GM12878 (cell line): ENCODE data around the gene LITAF. TPM values are rescaled to one million over a fixed set of nuclear protein-coding genes. Genes with fewer than 3 reads are reported as not detected.

Experiments used
- ATAC-seq: fragments of 200-7000 bp; cut with Tn5 transposase; 3 replicates; pipeline ENCODE4 v1.9.1; 2020; ENCODE audit warnings: mild to moderate bottlenecking, moderate library complexity
- BruUV-seq: library from RNA; stranded (reverse); fragments of 400-500 nt; replicated peaks from 2 replicates; lab custom pipeline; 2021; lab: Mats Ljungman, UMichigan
- CTCF ChIA-PET: fragments of 300-600 bp; sonication (Branson Sonifier 250); formaldehyde crosslinking; extraction: SDS; loops from one replicate; lab custom pipeline; 2021; ENCODE audit warnings: inconsistent platforms; lab: Yijun Ruan, JAX
- POLR2A ChIA-PET: fragments of 350-600 bp; formaldehyde crosslinking; extraction: SDS; loops from one replicate; lab custom pipeline; 2021; ENCODE audit warnings: inconsistent platforms; lab: Charles Lee
- RAD21 ChIA-PET: fragments of 300-600 bp; sonication (Branson Sonifier 250); formaldehyde crosslinking; loops from one replicate; lab custom pipeline; 2023; ENCODE audit warnings: antibody characterized with exemption; ENCODE audit not compliant: unreplicated experiment; lab: Charles Lee
- SMC1A ChIA-PET: fragments of 300-600 bp; sonication (Branson Sonifier 250); formaldehyde crosslinking; loops from one replicate; lab custom pipeline; 2023; ENCODE audit not compliant: unreplicated experiment, uncharacterized antibody; lab: Charles Lee
- DNase-seq: peaks from one replicate; pipeline ENCODE4 v3.0.0-alpha.2; 2011; ENCODE audit warnings: low read depth, low spot score
- FAIRE-seq: peaks from 3 replicates; lab custom pipeline; 2011; peaks lifted over from hg19 to GRCh38; lab: Jason Lieb, UNC
- H2AFZ ChIP-seq: 2 replicates; pipeline ENCODE4 v1.6.0; 2011; ENCODE audit warnings: low read depth, low read length, control low read depth; ENCODE audit not compliant: control insufficient read depth
- H3K27ac ChIP-seq: 2 replicates; pipeline ENCODE4 v1.5.1; 2011; ENCODE audit warnings: control low read depth; ENCODE audit not compliant: control insufficient read depth, insufficient read depth
- H3K27me3 ChIP-seq, 2 experiments: replicated peaks in 1 of 2; 2 replicates each; pipeline versions ENCODE4 v1.6.0 to v1.6.1; 2011; ENCODE audit warnings: low read length in 1 of 2; ENCODE audit not compliant: control insufficient read depth in 2 of 2, insufficient read depth in 2 of 2
- H3K36me3 ChIP-seq, 2 experiments: 2 replicates each; pipeline ENCODE4 v1.5.1; 2011; ENCODE audit warnings: low read length in 1 of 2; ENCODE audit not compliant: control insufficient read depth in 2 of 2, insufficient read depth in 2 of 2
- H3K4me1 ChIP-seq: 2 replicates; pipeline ENCODE4 v1.6.1; 2011; ENCODE audit warnings: mild to moderate bottlenecking, low read length, moderate library complexity, mixed read lengths; ENCODE audit not compliant: control insufficient read depth, insufficient read depth
- H3K4me2 ChIP-seq: 2 replicates; pipeline ENCODE4 v1.6.0; 2011; ENCODE audit warnings: control low read depth; ENCODE audit not compliant: control insufficient read depth, insufficient read depth
- H3K4me3 ChIP-seq: fragments of 200-600 bp; sonication (generic); 2 replicates; pipeline ENCODE4 v1.5.1; 2016
- H3K79me2 ChIP-seq: 2 replicates; pipeline ENCODE4 v1.6.0; 2011; ENCODE audit warnings: low read length; ENCODE audit not compliant: control insufficient read depth, insufficient read depth
- H3K9ac ChIP-seq: 2 replicates; pipeline ENCODE4 v1.8.0; 2011; ENCODE audit warnings: low read length, control low read depth, mixed read lengths; ENCODE audit not compliant: control insufficient read depth, insufficient read depth
- H3K9me3 ChIP-seq: replicated peaks from 3 replicates; pipeline ENCODE4 v1.5.1; 2011; ENCODE audit warnings: mild to moderate bottlenecking, low read length; ENCODE audit not compliant: control insufficient read depth, insufficient read depth
- H4K20me1 ChIP-seq: 2 replicates; pipeline ENCODE4 v1.6.0; 2011; ENCODE audit not compliant: control insufficient read depth, insufficient read depth
- BCL11A ChIP-seq: IDR thresholded peaks from 2 replicates; pipeline ENCODE4 v1.6.1; 2011; ENCODE audit warnings: low read depth, low read length
- CBX3 ChIP-seq: fragments of 200-600 bp; sonication (generic); IDR thresholded peaks from 2 replicates; pipeline ENCODE4 v1.6.1; 2016; ENCODE audit warnings: low read depth, borderline replicate concordance
- CBX5 ChIP-seq: sonication (generic); IDR thresholded peaks from 2 replicates; pipeline ENCODE4 v1.6.1; 2016; ENCODE audit warnings: low read depth, moderate library complexity, mild to moderate bottlenecking, inconsistent platforms
- CHD2 ChIP-seq: IDR thresholded peaks from 2 replicates; pipeline ENCODE4 v1.6.1; 2011; ENCODE audit warnings: low read depth, low read length, improper control_type of control experiment, borderline replicate concordance
- IRF4 ChIP-seq: IDR thresholded peaks from 2 replicates; pipeline ENCODE4 v1.6.1; 2011; ENCODE audit warnings: low read depth, low read length
- POLR2AphosphoS5 ChIP-seq: IDR thresholded peaks from 2 replicates; pipeline ENCODE4 v1.6.1; 2011; ENCODE audit warnings: mild to moderate bottlenecking, low read length, inconsistent platforms
- SMARCA5 ChIP-seq: fragments of 450-650 bp; IDR thresholded peaks from 2 replicates; pipeline ENCODE4 v1.6.1; 2017; ENCODE audit warnings: mild to moderate bottlenecking
- ZSCAN29 ChIP-seq: fragments of 450-650 bp; IDR thresholded peaks from 2 replicates; pipeline ENCODE4 v1.6.1; 2017; ENCODE audit warnings: mild to moderate bottlenecking, moderate library complexity
- WGBS: methylation state at CpG from one replicate; pipeline ENCODE4 v1.1.6; 2016; ENCODE audit warnings: low lambda C conversion rate; ENCODE audit not compliant: insufficient replicate concordance, insufficient coverage; ENCODE audit errors: missing lambda C conversion rate; 5-methylcytosine and 5-hydroxymethylcytosine counted together
- in situ Hi-C: fragments of 300-500 bp; cut with MboI; formaldehyde crosslinking; loops from 9 replicates; pipeline ENCODE4 v1.14.3; 2018; ENCODE audit warnings: mixed read lengths
- intact Hi-C: fragments of 100-400 bp; cut with micrococcal nuclease; formaldehyde crosslinking; loops from one replicate; pipeline ENCODE4 v1.14.2; 2022; ENCODE audit not compliant: unreplicated experiment
- polyA plus RNA-seq, 11 experiments: library from polyadenylated mRNA; depleted of rRNA in 4 of 11; unstranded in 6 of 11; stranded (reverse) in 5 of 11; fragments of >200 nt; fragmentation: Nextera tagmentation in 4 of 11; fragmentation: Illumina TruSeq in 1 of 11; extraction: Ambion mirVana in 4 of 11; extraction: Trizol in 1 of 11; gene quantifications; 1 replicate in 1 of 11; 2 replicates in 10 of 11; pipeline versions ENCODE4 v1.2.1 to v1.2.3, GENCODE V29; 2011 to 2016; ENCODE audit warnings: inconsistent platforms in 2 of 11, missing spikeins in 2 of 11, low read depth in 1 of 11
- total RNA-seq, 4 experiments: library from RNA; depleted of rRNA in 3 of 4; stranded (reverse); fragments of >200 nt in 3 of 4; fragmentation: Illumina TruSeq in 1 of 4; extraction: Trizol in 1 of 4; gene quantifications; 2 replicates each; pipeline versions ENCODE4 v1.2.1 to v1.2.3, GENCODE V29; 2013 to 2021
- TF ChIP-seq, protein P1 (sequence below): fragments of 450-650 bp; IDR thresholded peaks from 2 replicates; pipeline ENCODE4 v1.6.1; 2017; ENCODE audit warnings: antibody characterized with exemption, mild to moderate bottlenecking, moderate library complexity
- TF ChIP-seq, protein P2 (sequence below): fragments of 450-650 bp; IDR thresholded peaks from 2 replicates; pipeline ENCODE4 v1.6.1; 2017; ENCODE audit warnings: mild to moderate bottlenecking, moderate library complexity

Gene LITAF
- total and polyA plus RNA-seq, 10 of the 15 experiments (the other 5 are each of a cell fraction or from before 2014, with no cell fraction given) = 99.2 to 211 (median 147) TPM

DNA sequence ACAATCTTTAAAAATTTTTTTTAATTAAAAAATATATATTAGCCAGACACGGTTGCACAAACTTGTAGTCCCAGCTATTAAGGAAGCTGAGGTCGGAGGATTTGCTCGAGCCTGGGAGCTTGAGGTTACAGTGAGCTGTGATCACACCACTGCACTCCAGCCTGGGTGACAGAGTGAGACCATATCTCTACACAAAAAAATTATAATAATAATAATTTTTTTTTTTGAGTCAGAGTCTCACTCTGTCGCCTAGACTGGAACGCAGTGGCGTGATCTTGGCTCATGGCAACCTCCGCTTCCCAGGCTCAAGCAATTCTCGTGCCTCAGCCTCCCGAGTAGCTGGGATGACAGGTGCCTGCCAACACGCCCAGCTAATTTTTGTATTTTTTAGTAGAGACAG is 23.8 kb downstream of the LITAF start:
- ChIA-PET SMC1A (interaction anchor here (1.0 to 2.0 kb wide), 5 partner anchors 9 to 184 kb away, joined by 3 to 7 read pairs (median 4); no protein-coding TSS in a partner anchor), POLR2A (interaction anchor here (0.6 to 1.3 kb wide), 3 partner anchors 8 to 502 kb away, joined by 3 to 5 read pairs (median 3); no protein-coding TSS in a partner anchor), CTCF (interaction anchor here (0.6 to 1.6 kb wide), 6 partner anchors 20 to 1617 kb away, joined by 3 to 7 read pairs (median 4); no protein-coding TSS in a partner anchor), RAD21 (no interaction called here)
- H4K20me1 ChIP-seq = peaks cover 6% of the 10 kb centered on the region; the same call in 1 of the 2 replicates
- BruUV-seq = no TSS peak
- H3K9me3 ChIP-seq = no peaks in the 10 kb centered on the region; the same call in 2 of the 3 replicates
- no peak overlapping the region for H3K4me3 ChIP-seq
- no peak for TF ChIP-seq POLR2AphosphoS5
- intact Hi-C loops (no loop called here), in situ Hi-C loops (no loop called here)
- H2AFZ ChIP-seq = no peak overlapping the region
- H3K4me1 ChIP-seq = peaks cover 2% of the 10 kb centered on the region
- no peak overlapping the region for H3K4me2 ChIP-seq
- H3K36me3 ChIP-seq = peaks cover 7 to 19% of the 10 kb centered on the region in 2 experiments
- no peak overlapping the region for H3K9ac ChIP-seq
- no peak overlapping the region for H3K27ac ChIP-seq
- WGBS = 89% methylated on average over 10 of the region's 10 CpGs
- DNase-seq (no peak), FAIRE-seq (no peak), ATAC-seq (no peak; the same call in 2 of the 3 replicates)
- H3K27me3 ChIP-seq = no peaks in the 10 kb centered on the region
- H3K79me2 ChIP-seq = peaks cover 60% of the 10 kb centered on the region

DNA sequence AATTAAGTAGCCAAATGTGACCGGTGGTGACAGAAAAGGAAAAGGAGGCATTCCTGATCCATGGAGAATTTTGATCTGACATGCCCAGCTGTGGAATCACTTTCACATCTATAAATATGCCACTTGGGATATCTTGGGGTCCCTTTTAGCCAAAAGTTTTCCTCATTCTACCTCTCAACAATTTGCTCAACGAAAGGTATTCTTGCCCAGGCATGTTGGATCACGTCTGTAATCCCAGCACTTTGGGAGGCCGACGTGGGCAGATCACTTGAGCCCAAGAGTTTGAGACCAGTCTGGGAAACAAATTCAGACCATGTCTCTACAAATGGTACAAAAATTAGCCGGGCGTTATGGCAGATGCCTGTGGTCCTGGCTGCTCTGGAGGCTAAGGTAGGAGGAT is 24.3 kb downstream of the LITAF start:
- Histone ChIP-seq H4K20me1 (peaks cover 6% of the 10 kb centered on the region; the same call in 1 of the 2 replicates), H3K9me3 (no peaks in the 10 kb centered on the region; the same call in 2 of the 3 replicates), H2AFZ (no peak overlapping the region), H3K4me3 (no peak overlapping the region), H3K4me1 (peaks cover 7% of the 10 kb centered on the region), H3K36me3 (peaks cover 7 to 22% of the 10 kb centered on the region in 2 experiments), H3K79me2 (peaks cover 64% of the 10 kb centered on the region), H3K9ac (no peak overlapping the region), H3K27ac (no peak overlapping the region), H3K4me2 (no peak overlapping the region), H3K27me3 (no peaks in the 10 kb centered on the region)
- in situ Hi-C loops (no loop called here), intact Hi-C loops (no loop called here)
- DNase-seq (no peak), ATAC-seq (no peak), FAIRE-seq (no peak)
- 97% methylated on average over 7 of the region's 7 CpGs for WGBS
- ChIA-PET RAD21 (no interaction called here), SMC1A (interaction anchor here (1.5 to 2.0 kb wide), 3 partner anchors 13 to 21 kb away, joined by 3 to 7 read pairs (median 6); no protein-coding TSS in a partner anchor), POLR2A (no interaction called here), CTCF (interaction anchor here (1.1 to 1.6 kb wide), 2 partner anchors 30 to 72 kb away, joined by 3 to 7 read pairs; no protein-coding TSS in a partner anchor)
- BruUV-seq = no TSS peak
- TF ChIP-seq CBX5 = no peak
- TF ChIP-seq, protein P1, sequence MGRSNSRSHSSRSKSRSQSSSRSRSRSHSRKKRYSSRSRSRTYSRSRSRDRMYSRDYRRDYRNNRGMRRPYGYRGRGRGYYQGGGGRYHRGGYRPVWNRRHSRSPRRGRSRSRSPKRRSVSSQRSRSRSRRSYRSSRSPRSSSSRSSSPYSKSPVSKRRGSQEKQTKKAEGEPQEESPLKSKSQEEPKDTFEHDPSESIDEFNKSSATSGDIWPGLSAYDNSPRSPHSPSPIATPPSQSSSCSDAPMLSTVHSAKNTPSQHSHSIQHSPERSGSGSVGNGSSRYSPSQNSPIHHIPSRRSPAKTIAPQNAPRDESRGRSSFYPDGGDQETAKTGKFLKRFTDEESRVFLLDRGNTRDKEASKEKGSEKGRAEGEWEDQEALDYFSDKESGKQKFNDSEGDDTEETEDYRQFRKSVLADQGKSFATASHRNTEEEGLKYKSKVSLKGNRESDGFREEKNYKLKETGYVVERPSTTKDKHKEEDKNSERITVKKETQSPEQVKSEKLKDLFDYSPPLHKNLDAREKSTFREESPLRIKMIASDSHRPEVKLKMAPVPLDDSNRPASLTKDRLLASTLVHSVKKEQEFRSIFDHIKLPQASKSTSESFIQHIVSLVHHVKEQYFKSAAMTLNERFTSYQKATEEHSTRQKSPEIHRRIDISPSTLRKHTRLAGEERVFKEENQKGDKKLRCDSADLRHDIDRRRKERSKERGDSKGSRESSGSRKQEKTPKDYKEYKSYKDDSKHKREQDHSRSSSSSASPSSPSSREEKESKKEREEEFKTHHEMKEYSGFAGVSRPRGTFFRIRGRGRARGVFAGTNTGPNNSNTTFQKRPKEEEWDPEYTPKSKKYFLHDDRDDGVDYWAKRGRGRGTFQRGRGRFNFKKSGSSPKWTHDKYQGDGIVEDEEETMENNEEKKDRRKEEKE = no peak
- TF ChIP-seq SMARCA5 = no peak
- TF ChIP-seq, protein P2, sequence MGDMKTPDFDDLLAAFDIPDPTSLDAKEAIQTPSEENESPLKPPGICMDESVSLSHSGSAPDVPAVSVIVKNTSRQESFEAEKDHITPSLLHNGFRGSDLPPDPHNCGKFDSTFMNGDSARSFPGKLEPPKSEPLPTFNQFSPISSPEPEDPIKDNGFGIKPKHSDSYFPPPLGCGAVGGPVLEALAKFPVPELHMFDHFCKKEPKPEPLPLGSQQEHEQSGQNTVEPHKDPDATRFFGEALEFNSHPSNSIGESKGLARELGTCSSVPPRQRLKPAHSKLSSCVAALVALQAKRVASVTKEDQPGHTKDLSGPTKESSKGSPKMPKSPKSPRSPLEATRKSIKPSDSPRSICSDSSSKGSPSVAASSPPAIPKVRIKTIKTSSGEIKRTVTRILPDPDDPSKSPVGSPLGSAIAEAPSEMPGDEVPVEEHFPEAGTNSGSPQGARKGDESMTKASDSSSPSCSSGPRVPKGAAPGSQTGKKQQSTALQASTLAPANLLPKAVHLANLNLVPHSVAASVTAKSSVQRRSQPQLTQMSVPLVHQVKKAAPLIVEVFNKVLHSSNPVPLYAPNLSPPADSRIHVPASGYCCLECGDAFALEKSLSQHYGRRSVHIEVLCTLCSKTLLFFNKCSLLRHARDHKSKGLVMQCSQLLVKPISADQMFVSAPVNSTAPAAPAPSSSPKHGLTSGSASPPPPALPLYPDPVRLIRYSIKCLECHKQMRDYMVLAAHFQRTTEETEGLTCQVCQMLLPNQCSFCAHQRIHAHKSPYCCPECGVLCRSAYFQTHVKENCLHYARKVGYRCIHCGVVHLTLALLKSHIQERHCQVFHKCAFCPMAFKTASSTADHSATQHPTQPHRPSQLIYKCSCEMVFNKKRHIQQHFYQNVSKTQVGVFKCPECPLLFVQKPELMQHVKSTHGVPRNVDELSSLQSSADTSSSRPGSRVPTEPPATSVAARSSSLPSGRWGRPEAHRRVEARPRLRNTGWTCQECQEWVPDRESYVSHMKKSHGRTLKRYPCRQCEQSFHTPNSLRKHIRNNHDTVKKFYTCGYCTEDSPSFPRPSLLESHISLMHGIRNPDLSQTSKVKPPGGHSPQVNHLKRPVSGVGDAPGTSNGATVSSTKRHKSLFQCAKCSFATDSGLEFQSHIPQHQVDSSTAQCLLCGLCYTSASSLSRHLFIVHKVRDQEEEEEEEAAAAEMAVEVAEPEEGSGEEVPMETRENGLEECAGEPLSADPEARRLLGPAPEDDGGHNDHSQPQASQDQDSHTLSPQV = no peak
- no peak for TF ChIP-seq BCL11A
- no peak for TF ChIP-seq IRF4
- no peak for TF ChIP-seq ZSCAN29
- no peak for TF ChIP-seq CBX3
- no peak for TF ChIP-seq CHD2
